ENCODE data around the gene TMEM17.

TMEM17 gene

DNA sequence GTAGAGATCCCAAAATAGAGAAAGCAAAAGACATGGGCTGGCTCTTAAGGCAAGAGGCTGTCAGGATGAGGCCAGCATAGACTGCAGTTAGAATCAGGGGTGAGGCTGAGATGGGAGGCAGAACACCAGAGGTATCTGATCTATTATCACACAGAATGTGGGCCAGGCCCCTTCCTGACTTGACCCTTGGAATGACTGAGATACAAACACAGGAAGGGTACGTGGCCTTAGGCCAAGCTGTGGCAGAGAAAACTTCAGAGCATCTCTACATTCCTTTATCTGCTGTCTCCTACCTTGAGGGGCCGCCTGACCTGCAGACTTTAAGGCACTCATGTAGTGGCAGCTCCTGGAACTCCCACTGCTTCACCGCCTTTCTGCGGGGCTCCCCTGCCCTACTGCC lies 28.4 kb downstream of the TMEM17 start:
- Histone ChIP-seq H2BK120ac (ENCODE audit: low read depth, low read length) (no peak overlapping the region), H2BK15ac (ENCODE audit: low read length) (no peak overlapping the region), H3K4me1 (ENCODE audit: control insufficient read depth in 2 of 2, insufficient read depth in 1 of 2, low read depth in 1 of 2, low read length in 2 of 2) (peaks cover 14 to 22% of the 10 kb centered on the region in 2 donors), H3K4me3 (ENCODE audit: low read length in 2 of 2) (no peak overlapping the region), H2BK5ac (ENCODE audit: low read length) (no peak overlapping the region), H3K14ac (ENCODE audit: low read length) (no peak overlapping the region), H3K27me3 (ENCODE audit: control insufficient read depth in 3 of 3, insufficient read depth in 3 of 3, low read depth in 1 of 3, low read length in 3 of 3) (no peaks in the 10 kb centered on the region), H3K18ac (ENCODE audit: low read length) (no peak overlapping the region), H4K91ac (ENCODE audit: low read depth, low read length, poor library complexity) (no peak overlapping the region), H3K23ac (ENCODE audit: low read depth, low read length, poor library complexity) (no peak overlapping the region), H3K9ac (ENCODE audit: low read depth, low read length, poor library complexity) (no peak overlapping the region), H3K4me2 (ENCODE audit: insufficient read depth, low read length, poor library complexity, severe bottlenecking) (no peak overlapping the region), H3K4ac (ENCODE audit: low read length) (no peak overlapping the region), H4K8ac (ENCODE audit: low read depth, low read length) (no peak overlapping the region), H3K36me3 (replicated peaks in 1 of 2; ENCODE audit: control insufficient read depth in 2 of 2, insufficient read depth in 2 of 2, low read length in 2 of 2) (no peaks in the 10 kb centered on the region), H2AK5ac (ENCODE audit: low read depth, low read length) (no peak overlapping the region), H3K27ac (replicated peaks; ENCODE audit: low read length) (no peak overlapping the region), H3K9me3 (replicated peaks in 1 of 2; ENCODE audit: control insufficient read depth in 2 of 2, insufficient read depth in 1 of 2, low read depth in 1 of 2, low read length in 2 of 2) (no peaks in the 10 kb centered on the region), H3K79me1 (ENCODE audit: low read depth, low read length) (no peaks in the 10 kb centered on the region), H2AFZ (ENCODE audit: low read length) (peak overlapping the region; percentile 54), H2BK12ac (ENCODE audit: low read length) (no peak overlapping the region)
- DNase-seq (ENCODE audit: low spot score), result no peak
- no CpG with 5 or more reads among the region's 4 CpGs for WGBS, 2 donors (ENCODE audit: extremely low coverage in 2 of 2, insufficient read length in 2 of 2, insufficient replicate concordance in 1 of 2)

DNA sequence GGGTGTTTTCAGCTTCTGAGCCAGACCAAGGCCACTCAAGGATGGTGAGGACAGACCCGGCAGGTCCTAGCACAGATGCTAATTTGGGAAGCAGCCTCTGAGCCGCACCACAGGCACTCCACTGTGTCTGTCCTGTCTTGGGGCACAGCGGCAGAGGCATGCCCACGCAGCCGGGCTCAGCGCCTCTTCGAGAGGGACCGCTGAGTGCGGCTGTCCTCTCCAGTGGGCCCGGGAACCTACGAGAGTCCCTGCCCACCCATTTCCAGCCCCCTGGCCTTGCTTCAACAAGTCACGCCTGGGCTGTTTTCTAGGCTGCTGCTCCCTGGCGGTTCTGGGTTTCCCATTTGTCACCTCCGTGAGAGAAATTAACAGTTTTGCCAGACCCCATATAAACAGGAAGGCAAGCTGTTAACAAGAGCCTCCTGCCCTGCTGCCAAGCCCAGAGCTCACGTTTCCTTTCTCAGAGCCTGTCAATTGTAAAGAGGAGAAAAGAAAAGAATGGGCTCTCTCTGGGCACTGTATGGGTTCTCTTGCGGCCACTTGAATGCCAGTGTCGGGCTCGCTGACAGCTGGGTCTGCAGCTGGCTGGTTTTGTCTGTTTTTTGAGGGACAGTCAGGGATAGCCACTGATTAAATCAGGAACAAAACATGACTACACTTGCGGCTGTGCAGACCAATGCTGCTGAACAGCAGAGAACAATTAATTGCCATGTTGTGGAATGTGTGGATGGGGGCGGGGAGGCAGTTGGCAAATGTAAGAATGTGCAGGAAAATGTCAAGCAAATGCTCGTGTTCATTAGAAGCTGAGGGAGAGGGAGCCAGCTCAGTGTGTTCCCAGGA lies 30.6 kb downstream of the TMEM17 start:
- peak overlapping the region; percentile 64 for H2AK5ac ChIP-seq (ENCODE audit: low read depth, low read length)
- peaks cover 14 to 22% of the 10 kb centered on the region in 2 donors for H3K4me1 ChIP-seq (ENCODE audit: control insufficient read depth in 2 of 2, insufficient read depth in 1 of 2, low read depth in 1 of 2, low read length in 2 of 2)
- H3K27me3 ChIP-seq (ENCODE audit: control insufficient read depth in 3 of 3, insufficient read depth in 3 of 3, low read depth in 1 of 3, low read length in 3 of 3), result no peaks in the 10 kb centered on the region
- H3K36me3 ChIP-seq (replicated peaks in 1 of 2; ENCODE audit: control insufficient read depth in 2 of 2, insufficient read depth in 2 of 2, low read length in 2 of 2), result no peaks in the 10 kb centered on the region
- H2BK5ac ChIP-seq (ENCODE audit: low read length), result no peak overlapping the region
- no peaks in the 10 kb centered on the region for H3K79me1 ChIP-seq (ENCODE audit: low read depth, low read length)
- H3K4ac ChIP-seq (ENCODE audit: low read length), result no peak overlapping the region
- peak; percentile 35 for DNase-seq (ENCODE audit: low spot score)
- peak overlapping the region; percentile 85 for H4K8ac ChIP-seq (ENCODE audit: low read depth, low read length)
- peak overlapping the region; percentile 46 for H2BK15ac ChIP-seq (ENCODE audit: low read length)
- no peak overlapping the region for H3K23ac ChIP-seq (ENCODE audit: low read depth, low read length, poor library complexity)
- H3K27ac ChIP-seq (replicated peaks; ENCODE audit: low read length), result peak overlapping the region; percentile 32
- peak overlapping the region; percentile 25 for H3K14ac ChIP-seq (ENCODE audit: low read length)
- H4K91ac ChIP-seq (ENCODE audit: low read depth, low read length, poor library complexity), result no peak overlapping the region
- H3K9me3 ChIP-seq (replicated peaks in 1 of 2; ENCODE audit: control insufficient read depth in 2 of 2, insufficient read depth in 1 of 2, low read depth in 1 of 2, low read length in 2 of 2), result peaks cover 0 to under 1% of the 10 kb centered on the region in 2 donors
- no peak overlapping the region for H2BK120ac ChIP-seq (ENCODE audit: low read depth, low read length)
- peak overlapping the region; percentile 75 for H2AFZ ChIP-seq (ENCODE audit: low read length)
- no peak overlapping the region for H3K4me3 ChIP-seq (ENCODE audit: low read length in 2 of 2)
- H3K18ac ChIP-seq (ENCODE audit: low read length), result peak overlapping the region; percentile 69
- peak overlapping the region; percentile 59 for H2BK12ac ChIP-seq (ENCODE audit: low read length)
- no CpG with 5 or more reads among the region's 21 CpGs for WGBS, 2 donors (ENCODE audit: extremely low coverage in 2 of 2, insufficient read length in 2 of 2, insufficient replicate concordance in 1 of 2)
- no peak overlapping the region for H3K4me2 ChIP-seq (ENCODE audit: insufficient read depth, low read length, poor library complexity, severe bottlenecking)
- H3K9ac ChIP-seq (ENCODE audit: low read depth, low read length, poor library complexity), result no peak overlapping the region

DNA sequence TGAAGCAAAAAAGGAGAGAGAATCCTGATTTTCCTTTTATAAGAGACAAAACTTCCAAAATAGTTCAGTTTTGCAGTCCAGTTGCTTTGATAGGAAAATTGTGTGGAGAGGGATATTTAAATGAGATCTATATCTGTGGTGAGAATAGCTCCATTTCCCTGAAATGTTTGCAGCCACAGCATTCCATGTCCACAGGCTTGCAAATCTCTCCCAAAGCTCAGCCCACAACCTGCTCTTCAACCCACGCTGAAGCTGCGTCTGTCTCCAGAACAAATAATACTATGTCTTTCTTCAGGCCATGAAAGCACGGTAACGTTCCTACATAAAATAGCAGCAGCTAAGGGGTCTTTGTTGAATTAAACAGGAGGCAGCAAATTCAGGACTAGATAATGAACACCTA lies 31.8 kb downstream of the TMEM17 start:
- Histone ChIP-seq H3K9ac (ENCODE audit: low read depth, low read length, poor library complexity) (no peak overlapping the region), H3K4ac (ENCODE audit: low read length) (no peak overlapping the region), H2AK5ac (ENCODE audit: low read depth, low read length) (no peak overlapping the region), H3K36me3 (replicated peaks in 1 of 2; ENCODE audit: control insufficient read depth in 2 of 2, insufficient read depth in 2 of 2, low read length in 2 of 2) (no peaks in the 10 kb centered on the region), H3K27me3 (ENCODE audit: control insufficient read depth in 3 of 3, insufficient read depth in 3 of 3, low read depth in 1 of 3, low read length in 3 of 3) (no peaks in the 10 kb centered on the region), H3K23ac (ENCODE audit: low read depth, low read length, poor library complexity) (no peak overlapping the region), H2BK12ac (ENCODE audit: low read length) (no peak overlapping the region), H2BK5ac (ENCODE audit: low read length) (no peak overlapping the region), H3K4me3 (ENCODE audit: low read length in 2 of 2) (no peak overlapping the region), H3K9me3 (replicated peaks in 1 of 2; ENCODE audit: control insufficient read depth in 2 of 2, insufficient read depth in 1 of 2, low read depth in 1 of 2, low read length in 2 of 2) (peaks cover 0 to 1% of the 10 kb centered on the region in 2 donors), H4K8ac (ENCODE audit: low read depth, low read length) (no peak overlapping the region), H3K27ac (replicated peaks; ENCODE audit: low read length) (no peak overlapping the region), H3K4me1 (ENCODE audit: control insufficient read depth in 2 of 2, insufficient read depth in 1 of 2, low read depth in 1 of 2, low read length in 2 of 2) (peaks cover 14 to 22% of the 10 kb centered on the region in 2 donors), H2BK120ac (ENCODE audit: low read depth, low read length) (no peak overlapping the region), H3K4me2 (ENCODE audit: insufficient read depth, low read length, poor library complexity, severe bottlenecking) (no peak overlapping the region), H3K79me1 (ENCODE audit: low read depth, low read length) (no peaks in the 10 kb centered on the region), H3K14ac (ENCODE audit: low read length) (no peak overlapping the region), H2BK15ac (ENCODE audit: low read length) (no peak overlapping the region), H2AFZ (ENCODE audit: low read length) (peak overlapping the region; percentile 75), H4K91ac (ENCODE audit: low read depth, low read length, poor library complexity) (no peak overlapping the region), H3K18ac (ENCODE audit: low read length) (no peak overlapping the region)
- no peak for DNase-seq (ENCODE audit: low spot score)
- WGBS, 2 donors (ENCODE audit: extremely low coverage in 2 of 2, insufficient read length in 2 of 2, insufficient replicate concordance in 1 of 2), result no CpG with 5 or more reads among the region's 4 CpGs

DNA sequence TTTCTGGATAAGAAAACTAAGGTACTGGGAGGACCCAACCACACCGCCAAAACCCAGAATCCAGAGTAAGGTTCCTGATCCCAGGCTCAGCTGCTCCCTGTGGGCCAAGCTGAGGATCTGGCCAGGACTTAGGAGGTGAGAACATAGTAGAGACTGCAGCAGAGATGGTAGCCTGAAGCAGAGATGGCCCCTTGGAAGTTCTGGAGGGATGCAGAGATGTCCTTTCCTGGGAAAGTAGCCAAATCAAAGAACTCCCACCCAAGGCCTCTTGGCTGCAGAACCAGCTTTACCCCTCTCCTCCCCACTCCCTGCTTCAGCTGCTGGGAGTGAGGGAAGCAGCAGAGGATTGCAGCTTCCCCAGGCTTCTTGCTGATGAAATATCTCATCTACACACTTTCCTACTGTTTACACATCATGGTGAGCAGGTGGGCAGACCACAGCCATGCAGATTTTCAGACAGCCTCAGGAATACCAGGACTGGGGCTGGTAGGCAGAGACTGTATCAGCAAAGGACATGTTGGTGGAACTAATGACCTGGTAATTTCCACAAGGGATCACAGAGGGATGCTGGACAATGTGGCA lies 32.7 kb downstream of the TMEM17 start:
- H3K4me1 ChIP-seq (ENCODE audit: control insufficient read depth in 2 of 2, insufficient read depth in 1 of 2, low read depth in 1 of 2, low read length in 2 of 2), result peaks cover 14 to 21% of the 10 kb centered on the region in 2 donors

More for the DNA sequence above, 32.7 kb downstream of the TMEM17 start:
- no peak overlapping the region for H3K27ac ChIP-seq (replicated peaks; ENCODE audit: low read length)
- no peak overlapping the region for H2BK12ac ChIP-seq (ENCODE audit: low read length)
- H3K79me1 ChIP-seq (ENCODE audit: low read depth, low read length), result no peaks in the 10 kb centered on the region
- H3K9ac ChIP-seq (ENCODE audit: low read depth, low read length, poor library complexity), result no peak overlapping the region
- WGBS, 2 donors (ENCODE audit: extremely low coverage in 2 of 2, insufficient read length in 2 of 2, insufficient replicate concordance in 1 of 2), result no CpG with 5 or more reads among the region's 1 CpG
- H2BK120ac ChIP-seq (ENCODE audit: low read depth, low read length), result no peak overlapping the region
- no peaks in the 10 kb centered on the region for H3K27me3 ChIP-seq (ENCODE audit: control insufficient read depth in 3 of 3, insufficient read depth in 3 of 3, low read depth in 1 of 3, low read length in 3 of 3)
- no peak overlapping the region for H3K14ac ChIP-seq (ENCODE audit: low read length)
- DNase-seq (ENCODE audit: low spot score), result no peak
- no peak overlapping the region for H2AFZ ChIP-seq (ENCODE audit: low read length)
- no peak overlapping the region for H3K18ac ChIP-seq (ENCODE audit: low read length)
- H3K23ac ChIP-seq (ENCODE audit: low read depth, low read length, poor library complexity), result no peak overlapping the region
- no peaks in the 10 kb centered on the region for H3K36me3 ChIP-seq (replicated peaks in 1 of 2; ENCODE audit: control insufficient read depth in 2 of 2, insufficient read depth in 2 of 2, low read length in 2 of 2)
- no peak overlapping the region for H3K4ac ChIP-seq (ENCODE audit: low read length)
- no peak overlapping the region for H4K8ac ChIP-seq (ENCODE audit: low read depth, low read length)
- H3K4me3 ChIP-seq (ENCODE audit: low read length in 2 of 2), result no peak overlapping the region
- H3K9me3 ChIP-seq (replicated peaks in 1 of 2; ENCODE audit: control insufficient read depth in 2 of 2, insufficient read depth in 1 of 2, low read depth in 1 of 2, low read length in 2 of 2), result peaks cover 0 to 1% of the 10 kb centered on the region in 2 donors
- H4K91ac ChIP-seq (ENCODE audit: low read depth, low read length, poor library complexity), result no peak overlapping the region
- no peak overlapping the region for H3K4me2 ChIP-seq (ENCODE audit: insufficient read depth, low read length, poor library complexity, severe bottlenecking)
- H2BK15ac ChIP-seq (ENCODE audit: low read length), result no peak overlapping the region
- H2BK5ac ChIP-seq (ENCODE audit: low read length), result no peak overlapping the region
- no peak overlapping the region for H2AK5ac ChIP-seq (ENCODE audit: low read depth, low read length)

Data from neuronal stem cell (in vitro differentiated cells).